Natural killer cell (primary cell): ENCODE measurements around the gene RAD9B. TPM values are rescaled to one million over a fixed set of nuclear protein-coding genes. Genes with fewer than 3 reads are reported as not detected.

Experiments
- ATAC-seq, 3 donors: fragments of 150-1000 bp in 2 of 3; fragments of 200-7000 bp in 1 of 3; cut with Tn5 transposase; 1 replicate in 1 of 3; 2 replicates in 2 of 3; pipeline ENCODE4 v1.10.0; 2021; ENCODE audit warnings: mild to moderate bottlenecking in 2 of 3, moderate library complexity in 2 of 3
- DNase-seq, 2 donors: peaks; one replicate each; pipeline versions ENCODE4 v3.0.0 to v3.0.0-alpha.2; 2013 to 2021; ENCODE audit warnings: mixed read lengths in 1 of 2
- H3K27ac ChIP-seq: one replicate; pipeline ENCODE4 v1.5.1; 2013; ENCODE audit warnings: mild to moderate bottlenecking, low read length
- H3K27me3 ChIP-seq: one replicate; pipeline ENCODE4 v1.6.1; 2013; ENCODE audit warnings: low read length; ENCODE audit not compliant: control insufficient read depth, insufficient read depth
- H3K36me3 ChIP-seq: one replicate; pipeline ENCODE4 v1.6.1; 2013; ENCODE audit warnings: low read length; ENCODE audit not compliant: control insufficient read depth, insufficient read depth
- H3K4me1 ChIP-seq: one replicate; pipeline ENCODE4 v1.6.1; 2013; ENCODE audit warnings: low read length; ENCODE audit not compliant: control insufficient read depth, insufficient read depth
- H3K4me3 ChIP-seq: one replicate; pipeline ENCODE4 v1.5.1; 2013; ENCODE audit warnings: low read length
- H3K9me3 ChIP-seq: one replicate; pipeline ENCODE4 v1.6.1; 2013; ENCODE audit warnings: low read length; ENCODE audit not compliant: control insufficient read depth, insufficient read depth
- H3K27ac Mint-ChIP-seq, 2 donors: one replicate each; pipeline ENCODE4 v1.8.0; 2022; ENCODE audit warnings: mild to moderate bottlenecking in 2 of 2, mixed read lengths in 2 of 2, moderate library complexity in 1 of 2
- H3K27me3 Mint-ChIP-seq, 2 donors: one replicate each; pipeline ENCODE4 v1.8.0; 2022; ENCODE audit warnings: low read depth in 2 of 2, mixed read lengths in 2 of 2
- H3K36me3 Mint-ChIP-seq: one replicate; pipeline ENCODE4 v1.8.0; 2022; ENCODE audit warnings: mixed read lengths
- H3K4me1 Mint-ChIP-seq, 2 donors: one replicate each; pipeline ENCODE4 v1.8.0; 2022; ENCODE audit warnings: mixed read lengths in 2 of 2
- H3K4me3 Mint-ChIP-seq: one replicate; pipeline ENCODE4 v1.8.0; 2022; ENCODE audit warnings: mild to moderate bottlenecking, moderate library complexity, mixed read lengths
- H3K9me3 Mint-ChIP-seq, 2 donors: one replicate each; pipeline ENCODE4 v1.8.0; 2022; ENCODE audit warnings: mixed read lengths in 2 of 2
- CTCF ChIP-seq: fragments of 200-600 bp; IDR thresholded peaks from one replicate; pipeline ENCODE4 v1.8.0; 2022; ENCODE audit warnings: antibody characterized with exemption
- WGBS: methylation state at CpG from one replicate; pipeline ENCODE4 v1.1.7; 2013; ENCODE audit warnings: missing lambda C conversion rate; ENCODE audit not compliant: insufficient coverage; 5-methylcytosine and 5-hydroxymethylcytosine counted together
- intact Hi-C: fragments of 100-400 bp; cut with micrococcal nuclease; formaldehyde crosslinking; loops from one replicate; pipeline ENCODE4 v1.14.2; 2022
- total RNA-seq, 4 donors: library from RNA; stranded (reverse); fragments of 120-200 nt in 1 of 4; gene quantifications; one replicate each; pipeline versions ENCODE4 v1.2.3 to v1.2.4, GENCODE V29; 2013 to 2022

Gene RAD9B
- total RNA-seq, 3 donors from 2014 or later (not counting 1 experiment from before 2014, with no cell fraction given), result 0.18 to 1.8 (median 0.91) TPM

DNA sequence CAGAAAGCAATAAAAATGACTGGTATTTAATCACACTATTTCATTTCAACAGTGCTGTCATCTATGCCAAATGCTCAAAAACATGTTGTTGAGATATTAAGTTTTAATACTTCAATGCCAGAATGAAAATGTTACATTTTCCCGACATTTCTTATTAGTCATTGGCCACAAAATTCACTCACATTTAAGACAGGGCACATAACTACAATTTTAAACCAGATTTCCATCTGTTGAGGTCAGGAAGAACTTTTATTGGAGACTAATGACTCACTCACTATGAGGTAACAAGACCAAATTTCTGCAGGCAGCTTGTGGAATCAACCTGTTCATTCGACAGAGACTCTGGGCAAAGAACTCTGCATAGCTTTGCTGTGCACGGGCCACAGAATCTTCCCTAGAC, 44.2 kb downstream of the RAD9B start:
- ATAC-seq (no peak), DNase-seq (no peak)
- H3K27me3 Mint-ChIP-seq, result no peaks in the 10 kb centered on the region
- Histone ChIP-seq H3K4me3 (no peak overlapping the region), H3K9me3 (no peaks in the 10 kb centered on the region), H3K27ac (no peak overlapping the region), H3K4me1 (no peaks in the 10 kb centered on the region), H3K27me3 (no peaks in the 10 kb centered on the region), H3K36me3 (peaks cover 38% of the 10 kb centered on the region)
- peaks cover 34 to 42% of the 10 kb centered on the region in 2 donors for H3K4me1 Mint-ChIP-seq
- intact Hi-C loops, result loop anchor here (5.0 kb wide), 1 partner anchor 36 kb away; the partner anchor contains the start of gene PPTC7
- WGBS, result 91% methylated on average over 3 of the region's 3 CpGs
- no peaks in the 10 kb centered on the region for H3K9me3 Mint-ChIP-seq
- peak overlapping the region; percentile 19 to 25 for H3K27ac Mint-ChIP-seq
- TF ChIP-seq CTCF, result no peak
- H3K36me3 Mint-ChIP-seq, result no peaks in the 10 kb centered on the region
- no peak overlapping the region for H3K4me3 Mint-ChIP-seq

GRCh38 chr12:110547090-110547489, 45.0 kb downstream of the RAD9B start:
- ATAC-seq (no peak), DNase-seq (no peak)
- Histone ChIP-seq H3K9me3 (no peaks in the 10 kb centered on the region), H3K27ac (no peak overlapping the region), H3K36me3 (peaks cover 41% of the 10 kb centered on the region), H3K4me1 (no peaks in the 10 kb centered on the region), H3K4me3 (no peak overlapping the region), H3K27me3 (no peaks in the 10 kb centered on the region)
- intact Hi-C loops, result loop anchor here (5.0 kb wide), 1 partner anchor 35 kb away; the partner anchor contains the start of gene PPTC7
- WGBS, result 95% methylated on average over 1 of the region's 2 CpGs
- no peak for TF ChIP-seq CTCF
- peaks cover 39 to 47% of the 10 kb centered on the region in 2 donors for H3K4me1 Mint-ChIP-seq
- no peaks in the 10 kb centered on the region for H3K36me3 Mint-ChIP-seq
- no peak overlapping the region for H3K27ac Mint-ChIP-seq
- H3K9me3 Mint-ChIP-seq, result no peaks in the 10 kb centered on the region
- no peak overlapping the region for H3K4me3 Mint-ChIP-seq
- H3K27me3 Mint-ChIP-seq, result no peaks in the 10 kb centered on the region

GRCh38 chr12:110548678-110549077, 46.5 kb downstream of the RAD9B start:
- no peaks in the 10 kb centered on the region for H3K9me3 ChIP-seq
- H3K9me3 Mint-ChIP-seq, result no peaks in the 10 kb centered on the region
- H3K4me1 Mint-ChIP-seq, result peaks cover 35 to 43% of the 10 kb centered on the region in 2 donors
- no peaks in the 10 kb centered on the region for H3K4me1 ChIP-seq
- H3K36me3 ChIP-seq, result peaks cover 38% of the 10 kb centered on the region
- no peak overlapping the region for H3K27ac ChIP-seq
- DNase-seq (no peak), ATAC-seq (no peak)
- 85% methylated on average over 7 of the region's 7 CpGs for WGBS
- intact Hi-C loops, result loop anchor here (5.0 kb wide), 1 partner anchor 34 kb away; the partner anchor contains the start of gene PPTC7
- no peaks in the 10 kb centered on the region for H3K27me3 Mint-ChIP-seq
- TF ChIP-seq CTCF, result no peak
- H3K4me3 ChIP-seq, result no peak overlapping the region
- no peaks in the 10 kb centered on the region for H3K36me3 Mint-ChIP-seq
- no peaks in the 10 kb centered on the region for H3K27me3 ChIP-seq
- H3K27ac Mint-ChIP-seq, result peak overlapping the region in 1 of 2 donors; percentile 28
- H3K4me3 Mint-ChIP-seq, result no peak overlapping the region

- DNase-seq, result no peak
- no peaks in the 10 kb centered on the region for H3K9me3 ChIP-seq
- Mint-ChIP-seq H3K9me3 (no peaks in the 10 kb centered on the region), H3K4me3 (no peak overlapping the region), H3K27ac (peak overlapping the region; percentile 28 to 70), H3K36me3 (no peaks in the 10 kb centered on the region), H3K4me1 (peaks cover 34 to 46% of the 10 kb centered on the region in 2 donors), H3K27me3 (no peaks in the 10 kb centered on the region)
- H3K4me1 ChIP-seq, result no peaks in the 10 kb centered on the region
- TF ChIP-seq CTCF, result no peak
- WGBS, result 96% methylated on average over 2 of the region's 2 CpGs
- H3K36me3 ChIP-seq, result peaks cover 32% of the 10 kb centered on the region
- no peak overlapping the region for H3K4me3 ChIP-seq
- H3K27me3 ChIP-seq, result no peaks in the 10 kb centered on the region
- ATAC-seq, result no peak
- H3K27ac ChIP-seq, result no peak overlapping the region
- intact Hi-C loops, result loop anchor here (5.0 kb wide), 1 partner anchor 33 kb away; the partner anchor contains the start of gene PPTC7
These were observed 47.6 kb downstream of the RAD9B start for GRCh38 chr12:110549716-110550115.
